Measurements from ENCODE around the gene ABCB10. TPM values are rescaled to one million over a fixed set of nuclear protein-coding genes. Genes with fewer than 3 reads are reported as not detected.

Gene ABCB10
- total RNA-seq, 1 experiment from 2014 or later, result 13.8 TPM

- Histone ChIP-seq H3K27me3 (ENCODE audit: insufficient read depth, low read length) (no peaks in the 10 kb centered on the region), H4K20me1 (ENCODE audit: control insufficient read depth, insufficient read depth, insufficient read length) (no peaks in the 10 kb centered on the region), H3K4me2 (ENCODE audit: insufficient read depth, insufficient read length, low read length) (peak overlapping the region; percentile 81), H3T11ph (ENCODE audit: low read length) (no peak overlapping the region), H2BK5ac (ENCODE audit: insufficient read length, low read length) (no peak overlapping the region), H2BK12ac (ENCODE audit: insufficient read length, low read depth, low read length) (no peak overlapping the region), H3K14ac (ENCODE audit: insufficient read depth, low read length) (no peak overlapping the region), H3K79me1 (ENCODE audit: insufficient read depth, low read depth, low read length, poor library complexity, severe bottlenecking) (no peaks in the 10 kb centered on the region), H3K27ac (ENCODE audit: insufficient read length, low read depth, low read length) (no peak overlapping the region), H4K8ac (replicated peaks; ENCODE audit: insufficient read length, low read depth, low read length) (no peak overlapping the region), H3K9ac (ENCODE audit: extremely low read depth, insufficient read length, low read length) (peak overlapping the region; percentile 81), H2AK5ac (ENCODE audit: insufficient read length, low read length) (no peak overlapping the region), H3K79me2 (ENCODE audit: insufficient read depth, low read length) (peaks cover 4% of the 10 kb centered on the region; the same call in 1 of the 2 replicates), H3K9me3 (ENCODE audit: control insufficient read depth, low read depth, low read length) (no peaks in the 10 kb centered on the region), H3K56ac (ENCODE audit: insufficient read length, low read depth, low read length) (no peak overlapping the region), H4K91ac (ENCODE audit: insufficient read length, low read depth, low read length) (no peak overlapping the region), H3K4me1 (ENCODE audit: insufficient read depth, low read length) (peaks cover 2% of the 10 kb centered on the region; the same call in 1 of the 2 replicates), H4K5ac (ENCODE audit: insufficient read length, low read depth, low read length) (no peak overlapping the region), H2AFZ (ENCODE audit: low read length) (no peak overlapping the region), H3K18ac (ENCODE audit: insufficient read length, low read depth, low read length) (no peak overlapping the region), H2BK120ac (ENCODE audit: low read depth, low read length, poor library complexity, severe bottlenecking) (no peak overlapping the region), H3K23ac (ENCODE audit: insufficient read length, low read depth, low read length) (no peak overlapping the region), H2BK15ac (ENCODE audit: low read depth, low read length) (no peak overlapping the region), H3K4ac (ENCODE audit: low read depth, low read length) (no peak overlapping the region), H3K23me2 (ENCODE audit: insufficient read length, low read depth, low read length, poor library complexity, severe bottlenecking) (peaks cover 3% of the 10 kb centered on the region), H2BK20ac (ENCODE audit: low read depth, low read length, poor library complexity, severe bottlenecking) (no peak overlapping the region)
- H3K4me1 Mint-ChIP-seq, result peaks cover 13 to 14% of the 10 kb centered on the region in 2 experiments
- no peak for TF ChIP-seq CTCF (conservative IDR thresholded peaks at IDR 0.05)
- WGBS (ENCODE audit: extremely low coverage, insufficient read length, low lambda C conversion rate), result no CpG with 5 or more reads among the region's 5 CpGs
- H3K27ac Mint-ChIP-seq, result peak overlapping the region; percentile 90 to 97 (median 96)
- H3K36me3 Mint-ChIP-seq (ENCODE audit: insufficient read depth in 1 of 3, low read depth in 3 of 3), result peaks cover 0 to 17% (median 7%) of the 10 kb centered on the region in 3 experiments; a peak in 4 of 7 replicates
- no peak for DNase-seq
- H3K4me3 Mint-ChIP-seq, result peak overlapping the region; percentile 89 to 93
- H3K27me3 Mint-ChIP-seq (ENCODE audit: low read depth), result no peaks in the 10 kb centered on the region; the same call in 1 of the 2 replicates
- H3K9me3 Mint-ChIP-seq, result no peaks in the 10 kb centered on the region; a peak in 2 of 5 replicates
These were observed 51.0 kb downstream of the ABCB10 start for GRCh38 chr1:229507502-229507901.

All from H9 (cell line).